ENCODE measurements around the gene MIS12.

MIS12 gene

DNA sequence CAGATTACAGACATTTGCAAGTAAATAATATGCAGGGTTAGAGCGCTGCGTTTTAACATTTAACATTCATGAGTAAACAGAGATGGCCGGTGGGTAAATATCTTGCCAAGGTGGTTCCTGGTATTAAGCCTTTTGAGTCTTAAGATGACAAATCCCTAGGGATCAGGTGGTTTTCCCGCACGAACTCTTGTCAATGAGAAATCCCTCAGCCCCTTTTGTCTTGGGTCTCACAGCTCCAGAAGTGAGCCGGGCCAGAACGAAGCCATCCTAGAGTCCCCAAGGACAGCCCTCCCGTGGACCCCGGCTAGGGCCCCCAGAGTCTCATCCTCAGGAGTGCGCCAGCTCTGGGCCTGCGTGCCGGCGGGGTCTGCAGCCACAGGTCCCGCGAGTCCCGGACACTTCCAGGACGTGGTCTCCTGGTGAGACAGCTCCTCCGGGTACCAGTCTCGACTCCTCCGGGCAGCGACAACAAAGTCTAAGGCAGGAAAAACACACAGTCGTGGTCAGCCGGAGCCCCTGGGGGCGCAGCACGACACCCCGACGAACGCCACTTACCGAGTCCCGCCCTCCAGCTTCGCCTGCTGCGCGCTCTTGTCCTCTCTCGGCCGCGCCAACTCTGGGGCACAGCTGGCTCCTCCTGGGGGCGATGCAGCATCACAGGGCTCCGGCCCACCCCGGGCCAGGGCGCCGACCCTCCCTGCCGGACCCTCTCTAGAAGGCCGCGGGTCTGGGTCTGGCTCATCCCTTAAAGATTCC, 13.3 kb downstream of the MIS12 start:
- DNase-seq (ENCODE audit: low read depth in 1 of 2, low spot score in 1 of 2), result no peak

DNA sequence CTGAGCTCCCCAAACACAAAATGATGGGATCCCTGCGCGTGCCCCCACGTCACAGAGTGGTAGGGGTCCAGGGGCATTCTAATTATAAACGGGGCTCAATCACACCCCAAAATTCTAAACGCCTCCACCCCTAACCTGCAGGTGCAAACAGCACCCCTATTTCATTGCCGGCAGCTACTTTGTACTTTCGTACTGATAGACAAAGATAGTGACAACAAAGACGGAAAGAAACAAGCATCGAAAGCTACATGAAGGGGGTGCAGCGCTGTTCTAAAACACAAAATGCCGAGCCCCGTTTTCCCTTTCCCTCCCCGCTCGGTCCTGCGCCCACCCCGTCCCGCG, 13.9 kb downstream of the MIS12 start:
- DNase-seq (ENCODE audit: low read depth in 1 of 2, low spot score in 1 of 2), result no peak

DNA sequence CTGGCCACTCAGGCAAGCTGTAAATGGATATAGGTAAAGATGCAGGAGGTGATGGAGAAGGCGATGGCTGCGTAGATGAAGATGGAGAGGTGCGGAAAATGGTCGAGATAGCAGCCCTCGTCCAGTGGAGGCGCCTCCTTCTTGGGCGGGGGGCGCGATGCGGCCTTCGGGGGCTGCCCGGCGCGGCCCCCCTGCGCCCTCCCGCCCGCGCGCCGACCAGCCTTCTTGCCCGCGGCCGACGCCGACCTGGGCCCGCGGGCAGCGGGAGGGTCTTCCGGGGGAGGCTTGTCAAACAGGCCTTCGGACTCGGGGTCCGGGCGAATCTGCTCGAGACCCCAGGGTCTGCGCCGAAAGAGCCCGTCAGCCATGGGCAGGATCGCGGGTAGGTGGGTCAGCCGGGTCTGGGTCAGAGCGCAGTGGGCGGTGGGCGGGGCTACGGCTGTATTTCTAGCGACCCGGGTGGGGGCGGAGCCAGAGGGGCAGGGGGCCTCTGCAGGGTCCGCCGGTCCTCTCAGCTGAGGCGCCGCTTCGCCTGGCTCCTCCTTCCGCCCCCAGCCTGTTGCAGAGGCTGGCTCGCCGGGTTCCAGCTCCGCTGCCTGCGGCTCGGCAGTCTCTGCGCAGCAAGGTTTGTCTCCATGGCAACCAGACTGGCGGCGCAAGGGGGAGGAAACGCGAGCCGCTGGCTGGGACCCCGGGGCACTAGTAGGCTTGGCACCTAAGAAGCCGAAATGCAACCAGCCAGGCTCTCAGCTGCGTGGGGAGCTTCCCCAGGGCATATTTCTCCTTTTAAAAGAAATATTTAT, 14.4 kb downstream of the MIS12 start:
- peak; percentile 42 to 61 for DNase-seq (ENCODE audit: low read depth in 1 of 2, low spot score in 1 of 2)

DNA sequence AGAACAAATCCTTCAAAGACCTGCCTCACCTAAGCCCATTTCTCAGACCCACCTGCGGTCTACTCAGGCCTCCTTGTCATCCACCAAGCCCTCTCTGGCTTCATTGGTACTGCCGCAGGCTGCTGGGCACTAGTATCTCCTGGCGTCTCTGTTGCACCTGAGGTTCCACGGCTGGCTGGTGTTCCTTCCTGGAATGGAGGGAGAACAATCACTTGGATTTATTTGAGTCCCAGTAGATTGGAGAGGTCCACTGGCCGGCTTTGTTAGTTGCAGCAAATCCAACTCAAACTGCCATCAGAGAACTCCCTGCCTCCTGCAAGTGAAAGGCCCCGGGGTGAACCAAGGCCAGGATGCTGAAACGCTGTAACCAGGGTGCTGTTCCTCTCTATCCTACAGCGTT, 15.3 kb downstream of the MIS12 start:
- no peak for DNase-seq (ENCODE audit: low read depth in 1 of 2, low spot score in 1 of 2)

DNA sequence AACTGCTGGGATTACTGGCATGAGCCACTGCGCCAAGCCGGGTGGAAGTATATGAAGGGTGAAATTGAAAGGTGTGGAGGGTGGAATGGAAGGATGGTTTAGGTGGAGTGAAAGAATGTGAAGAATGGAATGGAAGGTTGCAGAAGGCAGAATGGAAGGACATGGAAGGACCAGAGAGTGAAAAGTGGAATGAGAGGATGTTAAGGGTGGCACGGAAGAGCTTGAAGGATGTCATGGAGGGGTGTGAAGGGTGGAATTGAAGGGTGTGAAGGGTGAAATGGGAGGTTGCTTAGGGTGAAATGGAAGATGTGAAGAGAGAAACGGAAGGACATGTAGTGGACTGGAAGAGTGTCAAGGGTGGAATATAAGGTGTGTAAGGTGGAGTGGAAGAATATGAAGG, 16.2 kb downstream of the MIS12 start:
- DNase-seq (ENCODE audit: low read depth in 1 of 2, low spot score in 1 of 2), result no peak

DNA sequence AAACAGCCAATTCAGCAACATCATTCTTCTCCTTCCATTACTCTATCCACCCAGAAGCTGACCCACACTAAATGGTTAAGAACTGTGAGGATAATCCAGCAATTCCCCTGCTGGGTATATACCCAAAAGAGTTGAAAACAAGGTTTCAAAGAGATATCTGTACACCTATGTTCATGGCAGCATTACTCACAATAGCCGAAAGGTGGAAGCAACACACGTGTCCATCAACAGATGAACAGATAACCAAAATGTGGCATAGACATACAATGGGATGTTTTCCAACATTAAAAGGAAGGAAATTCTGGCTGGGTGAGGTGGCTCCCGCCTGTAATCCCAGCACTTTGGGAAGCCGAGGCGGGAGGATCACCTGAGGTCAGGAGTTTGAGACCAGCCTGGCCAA, 19.9 kb downstream of the MIS12 start:
- DNase-seq (ENCODE audit: low read depth in 1 of 2, low spot score in 1 of 2), result no peak

DNA sequence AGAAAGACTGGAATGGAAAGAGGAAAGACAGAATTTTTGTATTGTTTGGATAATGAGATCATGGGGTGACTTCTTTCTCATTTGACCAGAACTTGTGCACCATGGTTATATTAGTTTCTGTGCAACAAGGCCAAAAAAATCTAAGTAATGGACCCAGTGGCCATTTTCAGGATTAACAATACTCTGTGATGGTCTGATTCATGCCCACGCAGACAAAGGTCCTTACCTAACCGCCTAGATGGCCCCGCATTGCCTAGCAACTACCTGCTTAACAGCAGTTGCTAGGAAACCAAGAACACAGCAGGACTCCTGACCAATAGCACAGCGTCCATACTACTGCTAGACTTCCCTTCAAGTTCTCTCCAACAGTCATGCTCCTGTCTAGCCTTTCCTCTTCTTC, 22.4 kb downstream of the MIS12 start:
- DNase-seq (ENCODE audit: low read depth in 1 of 2, low spot score in 1 of 2), result no peak

DNA sequence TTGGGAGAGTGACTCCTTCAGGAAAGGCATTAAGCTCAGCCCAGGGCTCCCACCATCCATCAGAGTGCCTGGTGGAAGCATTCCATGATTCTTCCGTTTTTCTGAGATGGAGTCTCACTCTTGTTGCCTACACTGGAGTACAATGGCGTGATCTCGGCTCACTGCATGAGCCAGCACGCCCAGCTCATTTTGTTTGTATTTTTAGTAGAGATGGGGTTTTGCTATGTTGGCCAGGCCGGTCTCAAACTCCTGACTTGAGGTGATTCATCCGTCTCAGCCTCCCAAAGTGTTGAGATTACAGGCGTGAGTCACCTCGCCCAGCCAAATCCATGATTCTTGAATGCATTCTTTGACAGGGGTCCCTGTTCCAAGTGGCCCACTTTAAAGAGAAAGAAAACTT, 23.1 kb downstream of the MIS12 start:
- no peak for DNase-seq (ENCODE audit: low read depth in 1 of 2, low spot score in 1 of 2)

DNA sequence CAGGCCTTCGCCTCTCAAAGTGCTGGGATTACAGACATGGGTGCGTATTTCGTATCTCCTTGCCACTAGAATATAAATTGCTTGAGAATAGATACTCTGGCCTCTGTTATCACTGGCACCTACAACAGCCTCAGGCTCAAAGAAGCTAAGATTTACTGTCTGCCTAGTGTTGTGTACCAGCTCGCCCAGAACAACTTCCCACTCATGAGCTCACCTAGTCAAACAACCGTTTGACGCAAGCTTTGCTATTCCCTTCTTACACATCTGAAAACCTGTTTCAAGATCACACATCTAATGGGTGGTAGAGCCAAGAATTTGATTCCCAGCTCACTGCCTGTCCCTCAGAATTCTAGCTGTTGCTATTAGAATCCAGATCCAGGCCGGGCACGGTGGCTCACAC, 24.4 kb downstream of the MIS12 start:
- DNase-seq (ENCODE audit: low read depth in 1 of 2, low spot score in 1 of 2), result no peak

DNA sequence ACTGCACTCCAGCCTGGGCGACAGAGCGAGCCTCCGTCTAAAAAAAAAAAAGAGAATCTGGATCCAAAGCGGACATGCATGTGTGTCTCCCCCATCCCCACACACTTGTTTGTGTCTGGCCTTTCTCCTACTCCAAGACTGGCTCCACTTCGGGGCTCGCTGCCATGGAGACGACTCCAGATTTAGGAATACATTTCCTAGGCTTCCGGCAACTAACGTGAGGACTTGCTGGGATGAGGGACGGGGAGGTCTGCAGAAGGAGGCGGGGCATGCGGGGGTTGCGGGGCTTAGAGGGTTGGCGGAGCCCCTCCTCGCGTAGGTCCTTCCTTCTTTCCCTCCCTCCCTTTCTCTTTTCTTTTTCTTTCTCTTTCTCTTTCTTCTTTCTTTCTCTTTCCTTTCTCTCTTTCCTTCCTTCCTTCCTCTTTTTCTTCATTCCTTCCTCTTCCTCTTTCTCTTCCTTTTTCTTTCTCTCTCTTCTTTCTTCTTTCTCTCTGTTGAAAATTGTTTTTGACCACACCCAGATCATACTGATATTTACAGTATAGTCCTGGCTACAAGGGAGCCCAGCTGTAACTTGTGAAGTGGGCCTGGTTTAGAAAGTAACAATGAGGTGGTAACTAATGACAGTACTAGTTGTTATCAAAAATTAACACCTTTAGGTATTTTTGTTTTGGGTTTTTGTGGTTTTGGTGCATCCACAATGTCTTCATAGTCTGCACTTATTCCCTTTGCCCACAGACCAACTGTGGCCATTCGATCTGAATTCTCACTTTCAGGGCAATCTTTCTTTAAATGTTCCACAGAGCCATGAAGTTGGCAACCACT, 25.2 kb downstream of the MIS12 start:
- no peak for DNase-seq (ENCODE audit: low read depth in 1 of 2, low spot score in 1 of 2)

DNA sequence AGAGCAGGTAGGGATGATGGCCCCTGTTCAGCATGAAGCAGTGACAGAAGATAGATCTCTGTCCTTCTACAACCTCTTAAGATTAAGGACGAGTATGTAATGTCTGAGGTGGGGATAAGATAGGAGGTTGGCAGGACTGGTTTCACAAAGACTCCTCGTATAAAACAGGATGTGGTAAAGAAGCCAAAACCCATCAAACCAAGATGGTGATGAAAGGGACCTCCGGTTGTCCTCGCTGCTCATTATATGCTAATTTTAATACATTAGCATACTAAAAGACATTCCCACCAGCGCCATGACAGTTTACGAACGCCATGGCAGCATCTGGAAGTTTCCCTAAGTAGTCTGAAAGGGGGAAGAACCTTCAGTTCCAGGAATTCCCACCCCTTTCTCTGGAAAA, 27.3 kb downstream of the MIS12 start:
- DNase-seq (ENCODE audit: low read depth in 1 of 2, low spot score in 1 of 2), result no peak

DNA sequence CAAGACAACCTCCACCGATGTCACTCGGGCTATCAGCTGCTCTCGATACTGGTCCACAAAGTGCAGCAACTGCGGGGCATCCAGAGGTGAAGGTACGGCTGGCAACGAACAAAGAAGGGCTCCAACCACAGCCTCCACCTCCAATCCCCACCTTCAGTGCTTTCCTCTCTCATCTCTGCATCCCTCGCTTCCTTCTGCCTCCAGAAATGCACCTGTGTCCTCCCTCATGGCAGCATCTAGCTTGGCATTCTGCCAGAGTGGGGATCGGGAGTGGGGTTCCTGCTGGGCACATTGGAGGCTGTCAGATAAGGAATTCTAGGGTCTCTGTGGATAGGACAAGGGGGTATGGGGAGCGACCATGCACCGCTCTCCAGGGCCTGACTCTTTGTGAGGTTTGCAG, 28.6 kb downstream of the MIS12 start:
- DNase-seq (ENCODE audit: low read depth in 1 of 2, low spot score in 1 of 2), result no peak

DNA sequence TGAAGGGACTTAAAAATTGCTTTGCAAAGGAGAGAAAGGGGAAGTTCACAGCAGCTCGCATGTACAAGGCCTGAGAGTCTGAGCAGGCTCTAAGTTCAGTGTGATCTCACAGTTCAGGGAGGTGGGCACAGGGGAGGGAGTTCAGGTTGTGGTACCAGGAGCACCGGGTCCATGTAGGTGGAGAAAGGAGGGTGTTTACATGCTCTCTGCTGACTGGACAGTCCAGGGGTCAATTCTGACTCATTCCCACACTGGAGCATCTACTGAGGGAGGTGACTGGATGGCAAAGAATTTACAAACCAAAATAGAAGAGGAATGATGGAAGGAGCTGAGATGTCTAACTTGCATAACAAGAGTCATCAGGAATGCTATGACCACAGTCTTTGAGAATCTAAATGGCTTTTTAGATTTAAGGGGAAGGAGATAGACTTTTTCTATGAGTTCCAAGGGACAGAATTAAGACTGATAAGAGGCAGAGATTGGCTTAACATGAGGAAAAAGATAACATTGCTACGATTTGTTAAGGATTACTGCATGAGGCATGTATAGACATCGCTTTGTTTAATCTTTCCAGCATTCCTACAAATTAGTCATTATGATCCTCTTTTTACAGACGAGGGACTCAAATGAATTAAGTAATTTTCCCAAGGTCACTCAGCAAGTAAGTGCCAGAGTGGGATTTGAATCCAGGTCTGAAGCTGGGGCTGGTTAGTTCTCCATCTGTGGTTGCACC, 29.9 kb downstream of the MIS12 start:
- no peak for DNase-seq (ENCODE audit: low read depth in 1 of 2, low spot score in 1 of 2)

DNA sequence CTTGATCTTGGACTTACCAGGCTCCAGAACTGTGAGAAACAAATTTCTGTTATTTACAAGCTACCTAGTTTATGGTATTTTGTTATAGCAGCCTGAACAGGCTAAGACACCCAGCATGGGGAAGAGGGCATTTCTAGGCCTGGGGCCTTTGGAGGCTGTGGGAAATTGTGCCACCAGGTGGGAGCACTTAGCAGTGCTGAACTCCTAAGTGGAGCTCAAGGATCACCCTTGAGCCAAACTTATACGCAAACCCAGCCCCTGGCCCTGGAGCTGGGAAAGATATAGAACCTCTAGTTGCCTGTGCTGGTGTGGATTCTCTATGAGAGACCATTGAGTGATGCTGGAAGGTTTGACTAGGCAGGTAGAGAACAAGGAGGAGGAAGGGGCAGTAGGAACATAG, 36.1 kb downstream of the MIS12 start:
- DNase-seq (ENCODE audit: low read depth in 1 of 2, low spot score in 1 of 2), result no peak

DNA sequence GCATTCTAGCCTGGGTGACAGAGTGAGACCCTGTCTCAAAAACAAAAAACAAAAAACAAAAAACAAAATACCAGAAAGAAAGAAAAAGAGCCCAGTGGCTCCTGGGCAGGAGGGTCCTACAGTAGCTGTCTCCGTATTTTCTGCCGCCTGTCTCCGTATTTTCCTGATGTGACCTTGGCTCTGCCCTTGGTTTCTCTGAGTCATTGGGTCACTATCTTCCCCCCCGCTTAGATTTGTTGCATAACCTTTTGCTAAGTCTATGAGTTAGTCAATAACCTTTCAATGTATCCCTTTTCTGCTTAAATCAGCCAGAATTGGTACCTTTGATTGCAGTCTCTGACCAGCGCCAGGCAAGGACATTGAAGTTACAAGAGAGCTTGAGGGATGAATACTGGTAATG, 36.9 kb downstream of the MIS12 start:
- DNase-seq (ENCODE audit: low read depth in 1 of 2, low spot score in 1 of 2), result no peak

DNA sequence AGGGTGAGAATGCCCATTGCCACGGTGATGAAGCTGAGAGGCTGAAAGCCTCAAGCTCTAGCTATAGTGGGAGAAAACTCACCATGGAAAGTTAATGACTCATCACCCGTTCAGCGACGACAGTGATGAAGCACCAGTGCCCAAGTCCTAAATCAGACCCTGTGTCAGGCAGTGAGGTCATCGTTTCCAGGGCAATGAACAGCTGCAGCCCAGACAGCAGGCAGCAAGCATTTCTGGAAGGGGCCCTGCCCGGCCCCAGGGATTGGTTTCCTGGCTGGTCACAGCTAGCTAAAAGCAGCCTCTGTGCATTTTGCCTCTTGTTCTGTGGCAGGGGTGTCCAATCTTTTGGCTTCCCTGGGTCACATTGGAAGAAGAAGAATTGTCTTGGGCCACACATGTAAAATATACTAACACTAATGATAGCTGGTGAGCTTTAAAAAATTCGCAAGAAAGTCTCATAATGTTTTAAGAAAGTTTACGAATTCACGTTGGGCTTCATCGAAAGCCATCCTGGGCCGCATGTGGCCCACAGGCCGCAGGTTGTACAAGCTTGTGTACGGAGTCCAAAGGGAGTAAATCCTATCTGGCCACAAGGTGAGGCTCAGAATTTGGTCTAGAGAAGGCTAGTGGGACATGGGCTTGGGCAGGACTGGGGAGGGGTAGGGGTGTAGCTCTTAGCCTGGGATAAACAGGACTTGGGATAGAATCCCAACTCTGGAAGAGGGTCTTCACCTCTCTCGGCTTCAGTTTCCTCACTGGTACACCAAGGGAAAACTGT, 40.6 kb downstream of the MIS12 start:
- peak in 1 of 2 donors; percentile 5 for DNase-seq (ENCODE audit: low read depth in 1 of 2, low spot score in 1 of 2)

DNA sequence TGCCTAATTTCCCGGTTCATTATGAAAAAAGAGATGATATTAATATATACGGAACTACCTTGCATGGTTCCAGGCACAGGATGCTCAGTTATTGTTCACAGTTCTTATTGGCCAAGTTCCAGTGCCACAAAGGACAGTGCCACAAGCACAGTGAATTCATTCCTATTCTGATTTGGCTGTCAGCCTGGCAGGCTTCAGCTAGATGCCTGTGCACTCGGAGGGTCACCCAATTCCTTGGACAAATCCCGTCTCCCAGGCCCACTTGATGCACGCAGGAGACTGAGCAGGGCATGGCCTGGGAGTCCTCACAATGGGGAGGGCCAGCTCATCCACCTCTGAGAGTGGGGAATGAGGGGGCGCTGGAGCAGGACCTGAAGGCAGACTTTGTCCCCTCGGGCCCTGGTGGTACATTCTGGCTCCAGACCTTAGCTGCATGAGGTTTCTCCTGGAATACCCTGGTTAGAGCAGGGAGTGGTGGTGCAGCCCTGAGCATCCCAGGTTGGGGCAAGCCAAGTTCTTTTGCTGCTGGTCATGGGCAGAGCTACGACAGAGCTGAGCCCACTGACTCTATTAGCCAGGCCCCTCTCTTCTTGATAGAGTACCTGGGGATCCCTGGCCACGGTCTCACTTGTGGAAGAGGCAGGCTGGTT, 41.4 kb downstream of the MIS12 start:
- DNase-seq (ENCODE audit: low read depth in 1 of 2, low spot score in 1 of 2), result no peak

DNA sequence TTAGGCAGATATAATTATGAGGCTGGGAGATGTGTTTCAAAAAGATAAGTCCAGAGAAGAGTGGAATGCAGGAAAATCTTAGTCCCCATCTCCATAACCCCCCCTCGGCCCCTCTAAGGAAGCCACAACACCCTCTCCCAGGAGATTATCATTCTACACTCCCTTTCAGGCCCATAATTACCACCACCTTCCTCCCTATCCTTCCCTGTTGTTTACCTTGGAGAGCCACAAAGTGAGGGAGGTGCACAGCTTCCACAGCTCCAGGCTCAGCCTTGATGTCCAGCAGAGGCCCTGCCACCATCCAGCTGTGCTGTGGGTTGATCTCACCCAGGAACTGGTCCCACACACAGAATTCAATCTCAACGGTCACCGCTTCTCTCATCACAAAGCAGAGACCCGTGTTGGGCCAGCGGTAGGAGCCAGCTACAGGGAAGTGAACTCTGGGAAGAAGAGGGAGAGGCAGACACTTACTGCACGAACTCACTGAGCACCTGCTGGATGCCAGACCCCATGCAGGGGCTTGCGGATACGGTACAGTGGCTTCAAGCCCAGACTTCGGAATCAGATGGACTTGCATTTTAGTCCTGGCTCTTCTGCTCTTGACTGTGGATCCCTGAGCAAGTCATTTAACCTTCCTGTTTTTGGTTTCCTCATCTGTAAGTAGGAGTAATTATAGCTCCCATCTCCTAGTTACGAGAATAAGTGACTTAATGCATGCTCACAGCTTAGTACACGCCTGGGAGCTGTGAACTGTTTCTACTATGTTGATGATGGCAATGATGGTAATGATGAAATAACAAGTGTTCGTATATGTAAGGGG, 44.1 kb downstream of the MIS12 start:
- no peak for DNase-seq (ENCODE audit: low read depth in 1 of 2, low spot score in 1 of 2)

DNA sequence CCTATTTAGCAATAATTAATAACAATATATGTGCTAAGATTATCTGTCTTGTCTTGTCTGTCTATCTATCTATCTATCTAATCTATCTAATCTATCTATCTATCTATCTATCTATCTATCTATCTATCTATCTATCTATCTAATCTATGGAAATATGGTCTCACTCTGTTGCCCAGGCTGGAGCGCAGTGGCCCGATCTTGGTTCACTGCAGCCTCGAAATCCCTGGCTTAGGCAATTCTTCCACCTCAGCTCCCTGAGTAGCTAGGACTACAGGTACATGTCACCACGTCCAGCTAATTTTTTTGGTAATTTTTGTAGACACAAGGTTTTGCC, 44.7 kb downstream of the MIS12 start:
- no peak for DNase-seq (ENCODE audit: low read depth in 1 of 2, low spot score in 1 of 2)

All from activated T-helper 1 cell treated with anti-CD3 and anti-CD28 coated beads, Interleukin-2, amount 50 U/mL, for 16 hours (primary cell).